Neural cell (in vitro differentiated cells): ENCODE results near the gene ARPC5. TPM values are rescaled to one million over a fixed set of nuclear protein-coding genes. Genes with fewer than 3 reads are reported as not detected.

Experiments
- H2AFZ ChIP-seq: fragments of 200-600, 300-800 bp; sonication (generic), shearing (Covaris generic); 2 replicates; pipeline ENCODE4 v1.6.0; 2014; ENCODE audit warnings: low read depth, mild to moderate bottlenecking, antibody characterized with exemption, low read length, moderate library complexity
- H3F3A ChIP-seq: fragments of 200-600 bp; shearing (Covaris generic); 2 replicates; pipeline ENCODE4 v1.6.1; 2016; ENCODE audit warnings: mild to moderate bottlenecking, moderate library complexity, mixed read lengths, antibody characterized with exemption, low read length; ENCODE audit not compliant: insufficient read depth, poor library complexity, severe bottlenecking
- H3K27ac ChIP-seq: fragments of 200-600, 300-800 bp; sonication (generic), shearing (Covaris generic); 2 replicates; pipeline ENCODE4 v1.5.1; 2014; ENCODE audit warnings: mild to moderate bottlenecking, low read length, moderate library complexity
- H3K27me3 ChIP-seq: fragments of 300-800, 200-600 bp; sonication (generic), shearing (Covaris generic); 2 replicates; pipeline ENCODE4 v1.6.0; 2014; ENCODE audit warnings: mild to moderate bottlenecking, low read depth, low read length, moderate library complexity; ENCODE audit not compliant: insufficient read depth
- H3K36me3 ChIP-seq: fragments of 300-800, 200-600 bp; sonication (generic), shearing (Covaris generic); 2 replicates; pipeline ENCODE4 v1.5.1; 2014; ENCODE audit warnings: mild to moderate bottlenecking, antibody characterized with exemption, low read length, moderate library complexity; ENCODE audit not compliant: insufficient read depth
- H3K4me2 ChIP-seq: fragments of 300-800, 200-600 bp; sonication (generic), shearing (Covaris generic); 2 replicates; pipeline ENCODE4 v1.6.0; 2014; ENCODE audit warnings: mild to moderate bottlenecking, low read length
- H3K4me3 ChIP-seq: fragments of 300-800, 200-600 bp; sonication (generic), shearing (Covaris generic); 2 replicates; pipeline ENCODE4 v1.5.1; 2014; ENCODE audit warnings: mild to moderate bottlenecking, low read length, moderate library complexity
- H3K79me2 ChIP-seq: fragments of 200-600 bp; shearing (Covaris generic); replicated peaks from 2 replicates; pipeline ENCODE4 v1.6.0; 2014; ENCODE audit warnings: mild to moderate bottlenecking, low read length, moderate library complexity; ENCODE audit not compliant: insufficient read depth
- H3K9ac ChIP-seq: fragments of 300-800, 200-600 bp; sonication (generic), shearing (Covaris generic); 2 replicates; pipeline ENCODE4 v1.6.1; 2016; ENCODE audit warnings: mild to moderate bottlenecking, low read length, mixed read lengths
- H3K9me2 ChIP-seq: fragments of 200-600 bp; shearing (Covaris generic); 2 replicates; pipeline ENCODE4 v1.6.1; 2016; ENCODE audit warnings: mild to moderate bottlenecking, low read length, mixed read lengths; ENCODE audit not compliant: insufficient read depth
- H3K9me3 ChIP-seq: fragments of 200-600, 300-800 bp; sonication (generic), shearing (Covaris generic); 2 replicates; pipeline ENCODE4 v1.6.1; 2016; ENCODE audit warnings: mild to moderate bottlenecking, mixed run types, low read length, moderate library complexity, mixed read lengths
- H4K20me1 ChIP-seq: fragments of 200-600 bp; shearing (Covaris generic); 2 replicates; pipeline ENCODE4 v1.6.1; 2016; ENCODE audit warnings: mild to moderate bottlenecking, mixed run types; ENCODE audit not compliant: insufficient read depth
- EP300 ChIP-seq: fragments of 450-650 bp; conservative IDR thresholded peaks from 2 replicates; pipeline ENCODE4 v1.6.1; 2014; ENCODE audit warnings: antibody characterized with exemption, mild to moderate bottlenecking, moderate library complexity; ENCODE audit not compliant: poor library complexity, severe bottlenecking
- EZH2 ChIP-seq: fragments of 200-600, 300-800 bp; shearing (Covaris generic), sonication (generic); IDR thresholded peaks from 2 replicates; pipeline ENCODE4 v1.6.1; 2014; ENCODE audit warnings: antibody characterized with exemption, low read length, borderline replicate concordance, mild to moderate bottlenecking; ENCODE audit not compliant: insufficient read depth, poor library complexity, severe bottlenecking
- MXI1 ChIP-seq: fragments of 450-650 bp; conservative IDR thresholded peaks from 2 replicates; pipeline ENCODE4 v1.6.1; 2014; ENCODE audit warnings: antibody characterized with exemption, mild to moderate bottlenecking; ENCODE audit not compliant: poor library complexity, severe bottlenecking
- POLR2AphosphoS5 ChIP-seq: IDR thresholded peaks from 2 replicates; pipeline ENCODE4 v1.6.1; 2012
- RAD21 ChIP-seq: fragments of 450-650 bp; conservative IDR thresholded peaks from 2 replicates; pipeline ENCODE4 v1.6.1; 2014; ENCODE audit warnings: antibody characterized with exemption, mild to moderate bottlenecking, moderate library complexity
- SMC3 ChIP-seq: fragments of 450-650 bp; conservative IDR thresholded peaks from 2 replicates; pipeline ENCODE4 v1.6.1; 2014; ENCODE audit warnings: antibody characterized with exemption, mild to moderate bottlenecking, moderate library complexity; ENCODE audit not compliant: poor library complexity
- TAF1 ChIP-seq: IDR thresholded peaks from 2 replicates; pipeline ENCODE4 v1.6.1; 2012; ENCODE audit warnings: low read depth
- polyA plus RNA-seq: library from polyadenylated mRNA; depleted of rRNA; stranded (reverse); fragments of >200 nt; gene quantifications from 2 replicates; pipeline ENCODE4 v1.2.3, GENCODE V29; 2014
- TF ChIP-seq, protein P1 (sequence below): fragments of 450-650 bp; IDR thresholded peaks from 2 replicates; pipeline ENCODE4 v1.5.1; 2014; ENCODE audit warnings: antibody characterized with exemption, mild to moderate bottlenecking, moderate library complexity; ENCODE audit not compliant: poor library complexity, severe bottlenecking
- TF ChIP-seq, protein P2 (sequence below): IDR thresholded peaks from 2 replicates; pipeline ENCODE4 v1.6.1; 2012; ENCODE audit warnings: borderline replicate concordance

Gene ARPC5
- polyA plus RNA-seq, 1 donor from 2014 or later: 197 TPM

DNA sequence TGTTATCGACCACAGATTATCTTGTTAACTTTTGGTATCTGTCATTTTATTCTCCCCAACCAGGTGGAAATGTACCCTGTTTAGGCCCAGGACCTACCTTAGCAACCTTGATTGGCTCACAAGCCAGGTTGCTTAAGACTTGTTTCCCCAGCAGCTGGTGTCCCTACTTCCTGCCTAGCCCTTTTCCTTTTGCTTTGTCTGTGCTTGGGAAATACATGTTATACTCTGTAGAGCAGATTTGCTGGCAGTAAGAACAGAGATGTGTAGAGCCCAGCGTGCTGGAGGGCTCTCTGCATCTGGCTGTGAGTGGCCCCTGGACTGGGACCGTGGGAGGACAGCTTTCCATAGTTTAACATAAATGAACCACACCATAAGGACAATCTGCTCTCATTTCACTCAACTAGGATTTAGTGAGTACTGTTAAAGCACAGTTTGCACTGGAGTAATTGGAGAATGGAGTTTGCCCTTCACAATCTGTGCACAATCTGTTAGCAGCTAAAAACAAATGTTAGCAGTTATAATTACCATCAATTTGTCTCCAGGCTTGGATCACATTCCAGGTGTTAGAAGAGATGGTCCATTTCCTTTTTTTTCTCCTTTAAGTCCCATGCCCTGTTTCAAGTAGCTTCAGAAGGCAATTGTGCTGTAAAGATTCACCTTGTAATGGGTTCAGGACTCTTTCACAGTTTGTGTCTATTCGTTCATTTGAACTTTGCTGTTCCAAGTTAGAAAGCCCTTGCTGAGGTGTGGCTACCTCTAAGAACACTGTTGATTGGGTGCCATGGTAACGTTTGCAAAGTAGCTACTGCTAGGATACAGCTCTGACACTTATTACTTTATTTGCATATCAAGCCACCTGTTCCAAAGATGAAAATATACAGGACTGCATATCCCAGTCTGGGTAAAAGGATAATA is 17.2 kb upstream of the ARPC5 start, which contains the start of gene APOBEC4:
TSS of gene APOBEC4 (minus strand) at position 770 of the 915 bp plus-strand sequence. CDS start 4,535 bp downstream, outside the sequence.
- H3K9me3 ChIP-seq: no peaks in the 10 kb centered on the region
- H3F3A ChIP-seq: no peaks in the 10 kb centered on the region
- no peaks in the 10 kb centered on the region for H4K20me1 ChIP-seq
- H3K36me3 ChIP-seq: no peaks in the 10 kb centered on the region
- H2AFZ ChIP-seq: no peak within 1 kb of the TSS
- no peak within 1 kb of the TSS for H3K9ac ChIP-seq
- no peak within 1 kb of the TSS for H3K4me2 ChIP-seq
- no peak within 1 kb of the TSS for H3K4me3 ChIP-seq
- TF ChIP-seq EP300: no peak
- TF ChIP-seq, protein P1, sequence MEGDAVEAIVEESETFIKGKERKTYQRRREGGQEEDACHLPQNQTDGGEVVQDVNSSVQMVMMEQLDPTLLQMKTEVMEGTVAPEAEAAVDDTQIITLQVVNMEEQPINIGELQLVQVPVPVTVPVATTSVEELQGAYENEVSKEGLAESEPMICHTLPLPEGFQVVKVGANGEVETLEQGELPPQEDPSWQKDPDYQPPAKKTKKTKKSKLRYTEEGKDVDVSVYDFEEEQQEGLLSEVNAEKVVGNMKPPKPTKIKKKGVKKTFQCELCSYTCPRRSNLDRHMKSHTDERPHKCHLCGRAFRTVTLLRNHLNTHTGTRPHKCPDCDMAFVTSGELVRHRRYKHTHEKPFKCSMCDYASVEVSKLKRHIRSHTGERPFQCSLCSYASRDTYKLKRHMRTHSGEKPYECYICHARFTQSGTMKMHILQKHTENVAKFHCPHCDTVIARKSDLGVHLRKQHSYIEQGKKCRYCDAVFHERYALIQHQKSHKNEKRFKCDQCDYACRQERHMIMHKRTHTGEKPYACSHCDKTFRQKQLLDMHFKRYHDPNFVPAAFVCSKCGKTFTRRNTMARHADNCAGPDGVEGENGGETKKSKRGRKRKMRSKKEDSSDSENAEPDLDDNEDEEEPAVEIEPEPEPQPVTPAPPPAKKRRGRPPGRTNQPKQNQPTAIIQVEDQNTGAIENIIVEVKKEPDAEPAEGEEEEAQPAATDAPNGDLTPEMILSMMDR: no peak
- TF ChIP-seq POLR2AphosphoS5: no peak
- TF ChIP-seq SMC3: no peak
- no peak for TF ChIP-seq MXI1
- no peak for TF ChIP-seq EZH2
- TF ChIP-seq TAF1: no peak
- TF ChIP-seq, protein P2, sequence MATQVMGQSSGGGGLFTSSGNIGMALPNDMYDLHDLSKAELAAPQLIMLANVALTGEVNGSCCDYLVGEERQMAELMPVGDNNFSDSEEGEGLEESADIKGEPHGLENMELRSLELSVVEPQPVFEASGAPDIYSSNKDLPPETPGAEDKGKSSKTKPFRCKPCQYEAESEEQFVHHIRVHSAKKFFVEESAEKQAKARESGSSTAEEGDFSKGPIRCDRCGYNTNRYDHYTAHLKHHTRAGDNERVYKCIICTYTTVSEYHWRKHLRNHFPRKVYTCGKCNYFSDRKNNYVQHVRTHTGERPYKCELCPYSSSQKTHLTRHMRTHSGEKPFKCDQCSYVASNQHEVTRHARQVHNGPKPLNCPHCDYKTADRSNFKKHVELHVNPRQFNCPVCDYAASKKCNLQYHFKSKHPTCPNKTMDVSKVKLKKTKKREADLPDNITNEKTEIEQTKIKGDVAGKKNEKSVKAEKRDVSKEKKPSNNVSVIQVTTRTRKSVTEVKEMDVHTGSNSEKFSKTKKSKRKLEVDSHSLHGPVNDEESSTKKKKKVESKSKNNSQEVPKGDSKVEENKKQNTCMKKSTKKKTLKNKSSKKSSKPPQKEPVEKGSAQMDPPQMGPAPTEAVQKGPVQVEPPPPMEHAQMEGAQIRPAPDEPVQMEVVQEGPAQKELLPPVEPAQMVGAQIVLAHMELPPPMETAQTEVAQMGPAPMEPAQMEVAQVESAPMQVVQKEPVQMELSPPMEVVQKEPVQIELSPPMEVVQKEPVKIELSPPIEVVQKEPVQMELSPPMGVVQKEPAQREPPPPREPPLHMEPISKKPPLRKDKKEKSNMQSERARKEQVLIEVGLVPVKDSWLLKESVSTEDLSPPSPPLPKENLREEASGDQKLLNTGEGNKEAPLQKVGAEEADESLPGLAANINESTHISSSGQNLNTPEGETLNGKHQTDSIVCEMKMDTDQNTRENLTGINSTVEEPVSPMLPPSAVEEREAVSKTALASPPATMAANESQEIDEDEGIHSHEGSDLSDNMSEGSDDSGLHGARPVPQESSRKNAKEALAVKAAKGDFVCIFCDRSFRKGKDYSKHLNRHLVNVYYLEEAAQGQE: no peak
- no peak for TF ChIP-seq RAD21
- no peak within 1 kb of the TSS for H3K27ac ChIP-seq
- no peaks in the 10 kb centered on the region for H3K9me2 ChIP-seq
- peaks cover 7% of the 10 kb centered on the region for H3K79me2 ChIP-seq
- H3K27me3 ChIP-seq: no peaks in the 10 kb centered on the region

DNA sequence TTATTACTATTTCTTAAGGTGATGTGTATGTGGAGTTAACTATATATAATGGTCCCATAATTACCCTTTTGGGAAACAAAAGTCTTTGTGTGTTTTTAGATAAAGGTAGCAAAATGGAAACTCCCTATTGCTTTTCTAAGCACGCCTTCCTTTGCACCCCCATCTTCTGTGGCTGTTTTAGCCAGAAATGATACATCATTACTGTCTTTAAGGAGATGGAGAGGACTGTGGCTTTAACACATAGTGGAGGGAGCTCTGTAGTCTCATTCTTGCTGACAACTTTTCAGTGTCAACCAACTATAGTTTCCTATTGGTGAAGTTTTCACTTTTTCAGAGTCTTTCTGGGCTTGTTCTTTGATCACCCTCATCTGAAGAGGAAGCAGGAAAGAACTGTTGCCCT is 16.5 kb upstream of the ARPC5 start:
- no peaks in the 10 kb centered on the region for H3K27me3 ChIP-seq
- no peaks in the 10 kb centered on the region for H4K20me1 ChIP-seq
- no peaks in the 10 kb centered on the region for H3K9me3 ChIP-seq
- H3K4me2 ChIP-seq: no peak overlapping the region
- H2AFZ ChIP-seq: no peak overlapping the region
- peaks cover 7% of the 10 kb centered on the region for H3K79me2 ChIP-seq
- H3K9me2 ChIP-seq: no peaks in the 10 kb centered on the region
- no peak for TF ChIP-seq TAF1
- no peak for TF ChIP-seq SMC3
- no peak for TF ChIP-seq POLR2AphosphoS5
- no peak overlapping the region for H3K4me3 ChIP-seq
- no peaks in the 10 kb centered on the region for H3F3A ChIP-seq
- no peak overlapping the region for H3K27ac ChIP-seq
- H3K36me3 ChIP-seq: no peaks in the 10 kb centered on the region
- H3K9ac ChIP-seq: no peak overlapping the region
